HUES6 (cell line): ENCODE measurements around the gene TET2.

Source experiments
- H3K27ac ChIP-seq: 2 replicates; pipeline ENCODE4 v1.7.0; 2013; ENCODE audit warnings: low read depth, mild to moderate bottlenecking, low read length, inconsistent platforms
- H3K27me3 ChIP-seq: 2 replicates; pipeline ENCODE4 v1.6.1; 2013; ENCODE audit warnings: low read length; ENCODE audit not compliant: control insufficient read depth, insufficient read depth
- H3K36me3 ChIP-seq: 2 replicates; pipeline ENCODE4 v1.6.1; 2013; ENCODE audit warnings: low read length; ENCODE audit not compliant: control insufficient read depth, insufficient read depth
- H3K4me1 ChIP-seq: 2 replicates; pipeline ENCODE4 v1.6.1; 2013; ENCODE audit warnings: low read length; ENCODE audit not compliant: control insufficient read depth, insufficient read depth
- H3K4me3 ChIP-seq: 2 replicates; pipeline ENCODE4 v1.5.1; 2013; ENCODE audit warnings: low read depth, low read length
- H3K9ac ChIP-seq: one replicate; pipeline ENCODE4 v1.6.1; 2013; ENCODE audit warnings: mild to moderate bottlenecking, low read length
- H3K9me3 ChIP-seq: 2 replicates; pipeline ENCODE4 v1.6.1; 2013; ENCODE audit warnings: low read depth, low read length; ENCODE audit not compliant: control insufficient read depth, insufficient read depth

The TET2 gene

DNA sequence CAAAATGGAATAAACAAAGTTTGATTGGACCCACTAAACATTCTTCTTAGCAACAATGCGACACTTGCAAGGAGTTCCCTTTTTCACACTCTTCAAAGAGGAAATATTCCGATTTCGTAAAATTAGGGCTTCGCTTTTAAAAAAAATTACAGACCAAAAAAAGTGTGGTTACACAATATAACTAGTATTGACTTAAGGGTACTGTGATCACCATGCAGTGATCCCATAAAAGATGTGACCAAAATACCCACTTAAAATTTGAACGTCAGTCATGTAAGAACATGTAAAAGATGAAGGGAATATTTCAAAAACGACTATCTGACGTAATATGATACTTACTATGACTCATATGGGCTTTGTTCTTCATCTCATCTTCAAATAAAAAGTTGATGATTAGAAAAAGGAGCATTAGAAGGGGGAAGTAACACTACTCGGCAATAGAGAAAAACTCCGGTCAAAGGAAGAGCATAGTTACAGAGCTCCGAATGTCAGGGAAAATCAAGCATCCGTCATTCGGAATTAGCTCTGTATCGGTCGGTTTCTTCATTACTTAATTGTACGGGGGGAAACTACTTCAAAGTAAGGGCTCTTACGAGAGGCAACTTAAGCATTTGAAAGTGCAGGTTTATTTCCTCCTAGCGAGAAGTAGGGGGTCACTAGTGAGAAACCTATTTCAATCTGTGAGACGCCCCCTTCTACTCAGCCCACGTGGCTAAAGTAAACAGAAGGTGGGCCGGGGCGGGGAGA is 1.3 kb upstream of the TET2 start:
- Histone ChIP-seq H3K27me3 (peaks cover 99% of the 10 kb centered on the region), H3K36me3 (no peaks in the 10 kb centered on the region), H3K4me1 (no peaks in the 10 kb centered on the region; the same call in 1 of the 2 replicates), H3K9me3 (no peaks in the 10 kb centered on the region), H3K4me3 (peak overlapping the region; percentile 84), H3K9ac (no peak overlapping the region), H3K27ac (no peak overlapping the region)

DNA sequence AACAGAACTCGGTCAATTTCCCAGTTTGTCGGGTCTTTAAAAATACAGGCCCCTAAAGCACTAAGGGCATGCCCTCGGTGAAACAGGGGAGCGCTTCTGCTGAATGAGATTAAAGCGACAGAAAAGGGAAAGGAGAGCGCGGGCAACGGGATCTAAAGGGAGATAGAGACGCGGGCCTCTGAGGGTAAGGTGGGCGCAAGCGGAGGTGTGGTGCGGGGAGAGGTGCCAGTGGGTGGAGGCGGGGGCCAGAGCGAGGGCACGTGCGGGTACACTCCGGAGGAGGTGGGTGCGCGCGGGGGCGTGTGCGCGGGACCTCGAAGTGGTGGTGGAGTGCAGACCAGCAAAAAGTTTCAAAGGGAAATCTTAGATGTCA is 787 bp upstream of the TET2 start:
- Histone ChIP-seq H3K27ac (no peak overlapping the region), H3K36me3 (no peaks in the 10 kb centered on the region), H3K9ac (peak overlapping the region; percentile 88), H3K27me3 (peaks cover 100% of the 10 kb centered on the region), H3K9me3 (no peaks in the 10 kb centered on the region), H3K4me1 (no peaks in the 10 kb centered on the region; the same call in 1 of the 2 replicates), H3K4me3 (peak overlapping the region; percentile 84)

DNA sequence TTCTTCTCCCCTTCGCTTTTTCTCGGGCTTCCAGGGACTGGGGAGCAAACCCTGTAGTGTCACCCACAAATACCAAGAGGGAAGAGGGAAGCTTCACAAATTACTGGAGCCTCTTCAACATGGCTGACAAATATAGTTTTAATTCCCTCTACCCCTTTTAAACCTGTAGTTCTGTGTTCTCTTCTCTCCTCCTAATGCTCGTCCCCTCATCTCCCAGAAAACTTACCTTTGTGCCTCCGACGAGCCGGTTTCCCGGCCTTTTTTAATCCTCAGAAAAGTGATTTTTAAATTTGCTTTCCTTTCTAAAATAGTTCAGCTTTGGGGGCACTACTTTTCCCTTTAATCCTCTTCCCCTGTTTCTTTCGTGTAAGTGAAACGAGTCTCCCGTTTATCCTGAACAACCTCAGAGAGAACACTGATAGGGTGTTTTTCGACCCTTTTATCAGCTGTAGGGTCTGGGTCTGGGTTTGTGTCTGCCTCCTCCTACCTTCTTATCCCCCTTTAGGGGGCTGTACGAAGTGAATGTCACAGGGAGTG is 408 bp downstream of the TET2 start:
- no peaks in the 10 kb centered on the region for H3K9me3 ChIP-seq
- peak overlapping the region; percentile 88 for H3K9ac ChIP-seq
- H3K27ac ChIP-seq: no peak overlapping the region
- H3K36me3 ChIP-seq: no peaks in the 10 kb centered on the region
- peak overlapping the region; percentile 84 for H3K4me3 ChIP-seq
- peaks cover 90% of the 10 kb centered on the region for H3K27me3 ChIP-seq
- no peaks in the 10 kb centered on the region for H3K4me1 ChIP-seq

DNA sequence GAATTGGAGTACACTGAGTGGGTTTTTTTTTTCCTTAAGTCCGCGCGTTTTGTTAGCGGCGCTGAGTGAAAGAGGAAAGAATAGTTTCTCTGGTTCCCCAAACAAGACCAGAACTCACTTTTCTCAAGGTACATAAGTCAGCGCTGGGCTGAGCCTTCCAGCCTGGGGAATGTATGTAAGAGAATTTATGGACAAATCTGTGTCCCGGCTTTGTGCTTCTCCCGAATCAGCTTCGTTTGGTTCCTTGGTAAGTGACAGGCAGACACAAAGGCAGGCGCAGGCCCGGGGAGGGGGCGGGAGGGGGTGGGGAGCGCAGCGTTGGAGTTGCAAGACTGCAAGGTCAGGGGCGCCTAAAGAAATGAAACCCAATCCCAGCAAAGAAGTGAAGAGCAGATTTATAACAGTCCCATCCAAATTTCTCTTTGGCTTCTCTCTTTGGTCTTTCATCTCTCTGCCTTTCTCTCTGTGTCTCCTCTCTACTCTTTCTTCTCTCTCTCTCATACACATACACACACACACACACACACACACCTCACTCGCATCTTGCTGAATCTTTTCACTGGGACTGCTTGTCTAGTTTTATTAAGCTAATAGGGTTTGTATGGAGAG is 981 bp downstream of the TET2 start:
- Histone ChIP-seq H3K27me3 (peaks cover 85% of the 10 kb centered on the region), H3K27ac (no peak overlapping the region)

DNA sequence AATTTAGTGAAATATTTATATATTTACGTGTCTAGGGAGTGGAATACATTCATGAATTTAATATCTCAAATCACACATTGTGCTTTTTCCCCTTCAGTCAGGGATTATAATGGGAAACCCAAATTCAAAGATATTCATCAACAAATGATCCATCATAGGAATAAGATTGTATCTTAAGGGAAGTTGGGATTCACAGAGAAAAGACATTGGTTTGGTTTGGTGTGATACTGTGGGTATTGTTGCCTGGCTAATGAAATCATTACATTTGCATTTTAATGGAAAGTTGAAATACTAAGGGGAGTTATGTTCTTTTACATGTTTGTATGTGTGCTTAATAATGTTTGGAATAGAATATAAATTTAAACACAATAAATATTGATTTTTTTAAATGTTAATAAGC is 1.7 kb downstream of the TET2 start:
- H3K4me1 ChIP-seq: no peaks in the 10 kb centered on the region
- no peaks in the 10 kb centered on the region for H3K9me3 ChIP-seq
- H3K36me3 ChIP-seq: no peaks in the 10 kb centered on the region
- no peak overlapping the region for H3K27ac ChIP-seq
- H3K9ac ChIP-seq: no peak overlapping the region
- peaks cover 82% of the 10 kb centered on the region for H3K27me3 ChIP-seq
- H3K4me3 ChIP-seq: no peak overlapping the region

More for the DNA sequence above, 981 bp downstream of the TET2 start:
- no peaks in the 10 kb centered on the region for H3K9me3 ChIP-seq
- peak overlapping the region; percentile 88 for H3K9ac ChIP-seq
- no peaks in the 10 kb centered on the region for H3K36me3 ChIP-seq
- no peaks in the 10 kb centered on the region for H3K4me1 ChIP-seq
- H3K4me3 ChIP-seq: peak overlapping the region; percentile 84

DNA sequence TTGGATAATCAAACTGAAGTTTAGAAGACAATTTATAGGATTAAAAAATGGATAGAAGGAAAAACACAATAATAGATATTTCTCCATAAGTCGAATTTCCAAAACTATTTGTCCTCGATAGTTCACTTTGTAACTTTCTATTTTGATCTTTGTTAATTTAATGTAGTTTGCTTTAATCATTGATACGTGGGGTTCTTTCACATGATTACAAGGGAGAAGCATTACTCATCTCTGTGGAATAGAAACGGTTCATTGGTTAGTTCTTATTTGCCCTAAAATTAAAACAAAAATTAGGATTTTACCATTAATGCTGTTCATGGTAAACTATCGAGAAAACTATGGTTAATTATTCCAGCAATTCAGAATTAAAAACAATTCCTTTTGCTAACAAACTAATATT is 2.1 kb downstream of the TET2 start:
- Histone ChIP-seq H3K4me3 (no peak overlapping the region), H3K36me3 (no peaks in the 10 kb centered on the region), H3K4me1 (no peaks in the 10 kb centered on the region), H3K9me3 (no peaks in the 10 kb centered on the region), H3K27me3 (peaks cover 82% of the 10 kb centered on the region), H3K9ac (no peak overlapping the region), H3K27ac (no peak overlapping the region)

DNA sequence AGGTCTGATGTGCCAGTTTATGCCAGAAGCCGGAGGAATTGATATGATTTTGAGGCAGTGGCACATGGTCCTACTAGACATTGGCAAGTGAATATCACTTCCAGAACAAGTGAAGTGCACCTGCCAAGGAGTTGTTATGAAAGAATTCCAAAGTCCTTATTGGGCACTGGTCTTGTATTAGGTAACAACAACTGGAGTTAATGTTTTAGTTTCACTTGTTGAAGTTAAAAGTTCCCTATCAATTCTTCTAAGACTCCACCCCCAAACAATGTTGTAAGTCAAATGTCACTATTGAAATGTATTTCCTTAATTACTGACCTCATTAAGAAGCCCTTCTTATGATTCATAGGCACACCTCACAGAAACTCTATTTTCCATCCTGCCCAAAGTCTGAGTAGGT is 3.1 kb downstream of the TET2 start:
- Histone ChIP-seq H3K9ac (no peak overlapping the region), H3K27me3 (peaks cover 82% of the 10 kb centered on the region), H3K4me3 (no peak overlapping the region), H3K27ac (no peak overlapping the region), H3K4me1 (no peaks in the 10 kb centered on the region), H3K36me3 (no peaks in the 10 kb centered on the region), H3K9me3 (no peaks in the 10 kb centered on the region)

DNA sequence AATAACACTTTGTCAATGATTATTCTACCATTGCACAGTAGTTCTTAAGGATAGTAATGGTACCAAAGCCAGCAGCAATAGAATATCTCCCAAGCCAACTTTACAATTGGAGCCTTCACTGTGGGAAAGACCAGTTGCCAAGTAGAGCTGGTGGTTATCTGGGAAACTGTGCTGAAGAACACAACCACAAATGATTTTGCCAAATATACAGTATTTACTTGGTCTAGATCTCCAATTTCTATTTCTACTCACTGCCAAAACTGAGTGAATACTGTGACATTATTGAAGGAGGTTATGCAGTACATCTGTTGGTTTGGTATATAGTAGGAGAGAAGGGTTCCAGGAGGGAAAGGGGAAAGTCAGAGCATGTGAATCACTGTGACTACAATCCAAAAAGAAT is 3.8 kb downstream of the TET2 start:
- Histone ChIP-seq H3K27ac (no peak overlapping the region), H3K4me3 (no peak overlapping the region), H3K27me3 (peaks cover 82% of the 10 kb centered on the region), H3K9ac (no peak overlapping the region), H3K4me1 (no peaks in the 10 kb centered on the region), H3K9me3 (no peaks in the 10 kb centered on the region), H3K36me3 (no peaks in the 10 kb centered on the region)

DNA sequence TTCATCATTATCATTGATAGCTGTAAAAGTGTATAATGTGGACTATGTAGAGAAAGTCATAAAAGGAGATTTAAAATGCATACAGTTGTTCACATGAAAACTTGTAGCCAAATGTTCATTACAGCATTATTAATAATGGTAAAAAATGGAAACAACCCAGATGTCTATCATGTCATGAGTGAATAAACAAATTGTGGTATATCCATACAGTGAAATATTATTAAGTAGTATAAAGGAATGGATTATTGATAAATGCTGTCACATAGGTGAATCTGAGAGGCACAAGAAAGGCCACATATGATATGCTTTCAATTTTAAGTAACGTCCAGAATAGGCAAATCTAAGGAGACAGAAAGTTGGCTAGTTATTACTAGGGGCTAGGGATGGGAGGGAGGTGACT is 7.1 kb downstream of the TET2 start:
- no peak overlapping the region for H3K27ac ChIP-seq

DNA sequence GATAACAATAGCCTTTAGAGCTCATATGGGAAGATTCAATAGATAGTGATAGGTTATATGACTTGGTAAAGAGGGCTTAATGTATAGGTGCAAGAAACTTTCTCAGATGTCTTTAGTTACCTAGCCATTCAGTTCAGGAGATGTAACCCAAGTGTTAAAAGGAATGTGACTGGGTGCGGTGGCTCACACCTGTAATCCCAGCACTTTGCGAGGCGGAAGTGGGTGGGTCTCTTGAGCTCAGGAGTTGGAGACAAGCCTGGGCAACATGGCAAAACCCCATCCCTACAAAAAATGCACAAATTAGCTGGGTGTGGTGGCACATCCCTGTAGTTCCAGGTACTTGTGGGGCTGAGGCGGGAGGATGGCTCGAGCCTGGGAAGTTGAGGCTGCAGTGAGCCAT is 7.9 kb downstream of the TET2 start:
- H3K36me3 ChIP-seq: no peaks in the 10 kb centered on the region
- peaks cover 8% of the 10 kb centered on the region; the same call in 1 of the 2 replicates for H3K4me1 ChIP-seq
- H3K9me3 ChIP-seq: no peaks in the 10 kb centered on the region
- H3K27me3 ChIP-seq: peaks cover 81% of the 10 kb centered on the region
- no peak overlapping the region for H3K4me3 ChIP-seq
- no peak overlapping the region for H3K9ac ChIP-seq
- no peak overlapping the region for H3K27ac ChIP-seq

More for the DNA sequence above, 7.1 kb downstream of the TET2 start:
- H3K9me3 ChIP-seq: no peaks in the 10 kb centered on the region
- no peak overlapping the region for H3K9ac ChIP-seq
- peaks cover 7% of the 10 kb centered on the region; the same call in 1 of the 2 replicates for H3K4me1 ChIP-seq
- H3K27me3 ChIP-seq: peaks cover 81% of the 10 kb centered on the region
- no peaks in the 10 kb centered on the region for H3K36me3 ChIP-seq
- no peak overlapping the region for H3K4me3 ChIP-seq

DNA sequence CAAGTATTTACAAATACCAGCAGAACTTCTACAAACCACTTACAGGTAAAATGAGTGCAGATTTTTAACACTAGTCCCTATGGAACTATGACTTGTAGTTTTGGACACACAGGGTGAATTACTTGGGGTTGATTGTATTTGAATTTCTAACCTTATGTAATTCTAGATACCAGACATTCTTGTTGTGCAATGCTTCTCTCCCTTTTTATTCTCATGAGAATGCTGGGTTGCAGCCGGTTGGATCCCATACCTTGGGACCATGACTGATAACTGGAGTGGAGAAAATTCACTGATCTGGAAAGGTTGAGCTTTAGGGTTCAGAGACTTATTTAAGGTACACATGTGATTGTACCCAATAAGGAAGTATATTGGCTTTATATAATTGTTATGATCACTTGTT is 8.8 kb downstream of the TET2 start:
- no peaks in the 10 kb centered on the region for H3K36me3 ChIP-seq
- no peaks in the 10 kb centered on the region for H3K9me3 ChIP-seq
- no peak overlapping the region for H3K4me3 ChIP-seq
- H3K4me1 ChIP-seq: peaks cover 12% of the 10 kb centered on the region
- peaks cover 81% of the 10 kb centered on the region for H3K27me3 ChIP-seq
- no peak overlapping the region for H3K9ac ChIP-seq
- no peak overlapping the region for H3K27ac ChIP-seq
